ENCODE data around the gene GIT1.
A peak's percentile ranks its signal among the peaks of the same experiment; 100 is the strongest.

GRCh38 chr17:29585080-29585751, 4.2 kb downstream of the GIT1 start:
- TF ChIP-seq, protein P1, sequence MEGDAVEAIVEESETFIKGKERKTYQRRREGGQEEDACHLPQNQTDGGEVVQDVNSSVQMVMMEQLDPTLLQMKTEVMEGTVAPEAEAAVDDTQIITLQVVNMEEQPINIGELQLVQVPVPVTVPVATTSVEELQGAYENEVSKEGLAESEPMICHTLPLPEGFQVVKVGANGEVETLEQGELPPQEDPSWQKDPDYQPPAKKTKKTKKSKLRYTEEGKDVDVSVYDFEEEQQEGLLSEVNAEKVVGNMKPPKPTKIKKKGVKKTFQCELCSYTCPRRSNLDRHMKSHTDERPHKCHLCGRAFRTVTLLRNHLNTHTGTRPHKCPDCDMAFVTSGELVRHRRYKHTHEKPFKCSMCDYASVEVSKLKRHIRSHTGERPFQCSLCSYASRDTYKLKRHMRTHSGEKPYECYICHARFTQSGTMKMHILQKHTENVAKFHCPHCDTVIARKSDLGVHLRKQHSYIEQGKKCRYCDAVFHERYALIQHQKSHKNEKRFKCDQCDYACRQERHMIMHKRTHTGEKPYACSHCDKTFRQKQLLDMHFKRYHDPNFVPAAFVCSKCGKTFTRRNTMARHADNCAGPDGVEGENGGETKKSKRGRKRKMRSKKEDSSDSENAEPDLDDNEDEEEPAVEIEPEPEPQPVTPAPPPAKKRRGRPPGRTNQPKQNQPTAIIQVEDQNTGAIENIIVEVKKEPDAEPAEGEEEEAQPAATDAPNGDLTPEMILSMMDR (IDR thresholded peaks at IDR 0.05): peak in 5 of 12 donors; percentile 16 to 31 (median 21)
- peak in 1 of 2 donors; percentile 57 for TF ChIP-seq POLR2A (IDR thresholded peaks at IDR 0.05)

Data from heart left ventricle (tissue), 13 donors.